ENCODE results near the gene HDGF.

The HDGF gene

DNA sequence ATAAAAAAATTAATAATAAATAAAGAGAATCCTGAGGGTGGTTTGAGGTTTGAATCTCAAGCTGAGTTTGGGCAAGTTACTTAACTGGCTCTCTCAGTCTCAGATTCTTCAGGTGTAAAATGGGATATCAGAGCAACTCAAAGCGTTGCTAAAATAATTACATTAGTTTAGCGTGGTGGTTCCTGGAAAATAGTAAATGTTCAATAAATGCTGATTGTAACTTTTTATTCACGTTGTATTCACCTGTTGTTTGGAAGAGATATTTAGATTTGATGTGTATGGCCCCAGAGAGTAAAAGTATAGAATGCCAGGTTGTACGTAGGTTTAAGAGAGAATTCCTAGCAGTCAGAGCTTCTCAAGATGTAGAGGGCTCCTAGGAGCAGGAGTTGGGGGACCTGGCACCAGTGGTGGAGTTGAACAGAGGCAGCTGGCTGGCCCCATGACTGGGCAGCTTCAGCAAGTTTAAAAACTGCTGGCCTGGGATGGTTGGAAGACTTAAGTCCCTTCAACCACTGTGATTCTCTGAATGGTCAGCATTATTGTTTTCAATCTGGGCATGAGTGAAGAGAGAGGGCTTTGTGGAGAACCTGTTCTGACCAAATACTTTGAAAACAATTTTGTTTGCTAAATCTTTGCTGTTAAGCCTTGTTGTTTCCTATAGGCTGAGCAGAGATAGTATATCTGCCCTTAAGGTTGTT, 38.3 kb upstream of the HDGF start:
- H3K36me3 ChIP-seq (ENCODE audit: insufficient read depth, insufficient read length, low read length): peaks cover 80% of the 10 kb centered on the region
- no peak for TF ChIP-seq SUZ12 (IDR thresholded peaks at IDR 0.05; ENCODE audit: extremely low read depth, insufficient read depth, insufficient read length)
- TF ChIP-seq YY1 (IDR thresholded peaks at IDR 0.05; ENCODE audit: insufficient read depth, insufficient read length): no peak
- TF ChIP-seq ZNF274 (IDR thresholded peaks at IDR 0.05; ENCODE audit: low read depth, low read length): no peak
- H3K4me3 ChIP-seq (ENCODE audit: insufficient read length, low read depth): no peak overlapping the region
- no peaks in the 10 kb centered on the region for H3K4me1 ChIP-seq (ENCODE audit: insufficient read depth, insufficient read length)
- no peak for DNase-seq (ENCODE audit: low read depth, low spot score)
- H3K9me3 ChIP-seq (ENCODE audit: insufficient read depth, low read length): no peaks in the 10 kb centered on the region
- no peaks in the 10 kb centered on the region for H3K27me3 ChIP-seq (ENCODE audit: insufficient read depth, insufficient read length)
- no peak overlapping the region for H3K9ac ChIP-seq (ENCODE audit: insufficient read length, low read depth)

DNA sequence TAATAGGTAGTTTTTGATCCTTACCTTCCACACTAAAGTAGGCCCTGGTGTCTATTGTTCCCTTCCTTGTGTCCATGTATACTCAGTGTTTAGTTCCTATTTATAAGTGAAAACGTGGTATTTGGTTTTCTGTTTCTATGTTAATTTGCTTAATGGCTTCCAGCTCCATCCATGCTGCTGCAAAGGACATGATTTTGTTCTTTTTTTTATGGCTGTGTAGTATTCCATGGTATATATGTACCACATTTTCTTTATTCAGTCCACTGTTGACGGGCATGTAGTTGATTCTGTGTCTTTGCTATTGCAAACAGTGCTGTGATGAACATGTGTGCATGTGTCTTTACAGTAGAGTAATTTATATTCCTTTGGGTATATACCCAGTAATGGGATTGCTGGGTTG, 36.7 kb upstream of the HDGF start:
- no peaks in the 10 kb centered on the region for H3K9me3 ChIP-seq (ENCODE audit: insufficient read depth, low read length)

GRCh38 chr1:156786640-156787039, 35.2 kb upstream of the HDGF start:
- Histone ChIP-seq H3K9ac (ENCODE audit: insufficient read length, low read depth) (no peak overlapping the region), H3K36me3 (ENCODE audit: insufficient read depth, insufficient read length, low read length) (peaks cover 83% of the 10 kb centered on the region), H3K27me3 (ENCODE audit: insufficient read depth, insufficient read length) (no peaks in the 10 kb centered on the region), H3K9me3 (ENCODE audit: insufficient read depth, low read length) (no peaks in the 10 kb centered on the region), H3K4me1 (ENCODE audit: insufficient read depth, insufficient read length) (no peaks in the 10 kb centered on the region), H3K4me3 (ENCODE audit: insufficient read length, low read depth) (no peak overlapping the region)
- DNase-seq (ENCODE audit: low read depth, low spot score): no peak
- TF ChIP-seq SUZ12 (IDR thresholded peaks at IDR 0.05; ENCODE audit: extremely low read depth, insufficient read depth, insufficient read length): no peak
- no peak for TF ChIP-seq ZNF274 (IDR thresholded peaks at IDR 0.05; ENCODE audit: low read depth, low read length)
- no peak for TF ChIP-seq YY1 (IDR thresholded peaks at IDR 0.05; ENCODE audit: insufficient read depth, insufficient read length)

More for the DNA sequence above, 36.7 kb upstream of the HDGF start:
- H3K36me3 ChIP-seq (ENCODE audit: insufficient read depth, insufficient read length, low read length): peaks cover 83% of the 10 kb centered on the region
- no peak for DNase-seq (ENCODE audit: low read depth, low spot score)
- H3K4me1 ChIP-seq (ENCODE audit: insufficient read depth, insufficient read length): no peaks in the 10 kb centered on the region
- H3K9ac ChIP-seq (ENCODE audit: insufficient read length, low read depth): no peak overlapping the region
- TF ChIP-seq YY1 (IDR thresholded peaks at IDR 0.05; ENCODE audit: insufficient read depth, insufficient read length) (no peak), SUZ12 (IDR thresholded peaks at IDR 0.05; ENCODE audit: extremely low read depth, insufficient read depth, insufficient read length) (no peak), ZNF274 (IDR thresholded peaks at IDR 0.05; ENCODE audit: low read depth, low read length) (no peak)
- no peaks in the 10 kb centered on the region for H3K27me3 ChIP-seq (ENCODE audit: insufficient read depth, insufficient read length)
- H3K4me3 ChIP-seq (ENCODE audit: insufficient read length, low read depth): no peak overlapping the region

GRCh38 chr1:156785458-156785857, 34.0 kb upstream of the HDGF start:
- Histone ChIP-seq H3K9me3 (ENCODE audit: insufficient read depth, low read length) (no peaks in the 10 kb centered on the region), H3K9ac (ENCODE audit: insufficient read length, low read depth) (no peak overlapping the region), H3K27me3 (ENCODE audit: insufficient read depth, insufficient read length) (no peaks in the 10 kb centered on the region), H3K4me3 (ENCODE audit: insufficient read length, low read depth) (no peak overlapping the region), H3K4me1 (ENCODE audit: insufficient read depth, insufficient read length) (no peaks in the 10 kb centered on the region), H3K36me3 (ENCODE audit: insufficient read depth, insufficient read length, low read length) (peaks cover 81% of the 10 kb centered on the region)
- TF ChIP-seq YY1 (IDR thresholded peaks at IDR 0.05; ENCODE audit: insufficient read depth, insufficient read length) (no peak), SUZ12 (IDR thresholded peaks at IDR 0.05; ENCODE audit: extremely low read depth, insufficient read depth, insufficient read length) (no peak), ZNF274 (IDR thresholded peaks at IDR 0.05; ENCODE audit: low read depth, low read length) (no peak)
- DNase-seq (ENCODE audit: low read depth, low spot score): no peak

DNA sequence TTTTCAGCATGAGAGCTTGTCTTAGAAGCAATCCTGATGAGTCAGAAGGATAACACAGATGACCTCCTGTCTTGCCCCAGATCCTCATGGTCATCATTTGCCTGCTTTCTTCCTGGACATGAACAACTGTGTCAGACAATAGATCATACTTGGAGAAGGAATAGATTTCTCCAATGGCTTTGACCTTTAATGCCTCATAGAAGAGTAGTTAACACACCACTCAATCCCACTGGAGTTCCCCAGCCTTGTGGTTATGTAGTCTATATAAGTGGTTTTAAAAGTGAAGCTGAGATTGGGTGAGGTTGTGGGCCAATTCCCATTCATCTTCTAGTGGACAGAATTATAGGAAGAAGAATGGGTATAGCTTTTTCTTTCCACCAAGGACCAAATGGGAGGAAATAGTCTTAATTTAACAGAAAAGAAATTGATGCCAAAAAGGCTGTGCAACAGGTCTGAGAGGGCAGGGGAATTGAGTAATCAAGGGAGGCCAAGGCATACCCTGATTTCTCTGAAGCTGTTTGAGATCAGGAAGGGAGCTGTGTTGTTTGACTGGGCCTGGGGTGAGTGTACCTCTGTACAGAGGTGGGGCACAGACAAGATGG, 30.2 kb upstream of the HDGF start:
- peaks cover 65% of the 10 kb centered on the region for H3K36me3 ChIP-seq (ENCODE audit: insufficient read depth, insufficient read length, low read length)
- no peak overlapping the region for H3K4me3 ChIP-seq (ENCODE audit: insufficient read length, low read depth)
- no peaks in the 10 kb centered on the region for H3K27me3 ChIP-seq (ENCODE audit: insufficient read depth, insufficient read length)
- no peaks in the 10 kb centered on the region for H3K4me1 ChIP-seq (ENCODE audit: insufficient read depth, insufficient read length)
- no peaks in the 10 kb centered on the region for H3K9me3 ChIP-seq (ENCODE audit: insufficient read depth, low read length)
- TF ChIP-seq ZNF274 (IDR thresholded peaks at IDR 0.05; ENCODE audit: low read depth, low read length) (no peak), SUZ12 (IDR thresholded peaks at IDR 0.05; ENCODE audit: extremely low read depth, insufficient read depth, insufficient read length) (no peak), YY1 (IDR thresholded peaks at IDR 0.05; ENCODE audit: insufficient read depth, insufficient read length) (no peak)
- DNase-seq (ENCODE audit: low read depth, low spot score): no peak
- H3K9ac ChIP-seq (ENCODE audit: insufficient read length, low read depth): no peak overlapping the region

- Histone ChIP-seq H3K9ac (ENCODE audit: insufficient read length, low read depth) (no peak overlapping the region), H3K9me3 (ENCODE audit: insufficient read depth, low read length) (no peaks in the 10 kb centered on the region), H3K36me3 (ENCODE audit: insufficient read depth, insufficient read length, low read length) (peaks cover 45% of the 10 kb centered on the region), H3K4me1 (ENCODE audit: insufficient read depth, insufficient read length) (no peaks in the 10 kb centered on the region), H3K4me3 (ENCODE audit: insufficient read length, low read depth) (no peak overlapping the region), H3K27me3 (ENCODE audit: insufficient read depth, insufficient read length) (no peaks in the 10 kb centered on the region)
- DNase-seq (ENCODE audit: low read depth, low spot score): no peak
- TF ChIP-seq ZNF274 (IDR thresholded peaks at IDR 0.05; ENCODE audit: low read depth, low read length): no peak
- TF ChIP-seq SUZ12 (IDR thresholded peaks at IDR 0.05; ENCODE audit: extremely low read depth, insufficient read depth, insufficient read length): no peak
- no peak for TF ChIP-seq YY1 (IDR thresholded peaks at IDR 0.05; ENCODE audit: insufficient read depth, insufficient read length)
Measured at GRCh38 chr1:156777573-156777972, 26.1 kb upstream of the HDGF start.

GRCh38 chr1:156776942-156777341, 25.5 kb upstream of the HDGF start:
- H3K9me3 ChIP-seq (ENCODE audit: insufficient read depth, low read length): no peaks in the 10 kb centered on the region
- no peaks in the 10 kb centered on the region for H3K4me1 ChIP-seq (ENCODE audit: insufficient read depth, insufficient read length)
- no peak overlapping the region for H3K9ac ChIP-seq (ENCODE audit: insufficient read length, low read depth)
- H3K36me3 ChIP-seq (ENCODE audit: insufficient read depth, insufficient read length, low read length): peaks cover 45% of the 10 kb centered on the region
- no peak for TF ChIP-seq SUZ12 (IDR thresholded peaks at IDR 0.05; ENCODE audit: extremely low read depth, insufficient read depth, insufficient read length)
- no peak for TF ChIP-seq ZNF274 (IDR thresholded peaks at IDR 0.05; ENCODE audit: low read depth, low read length)
- no peak for TF ChIP-seq YY1 (IDR thresholded peaks at IDR 0.05; ENCODE audit: insufficient read depth, insufficient read length)
- H3K27me3 ChIP-seq (ENCODE audit: insufficient read depth, insufficient read length): no peaks in the 10 kb centered on the region
- DNase-seq (ENCODE audit: low read depth, low spot score): no peak
- no peak overlapping the region for H3K4me3 ChIP-seq (ENCODE audit: insufficient read length, low read depth)
